Stimulated activated effector memory CD8-positive, alpha-beta T cell treated with anti-CD3 and anti-CD28 coated beads, Interleukin-12 subunit alpha, Interleukin-12 subunit beta, amount 100 ng/mL, for 72 hours (primary cell): ENCODE results near the gene ACOT2.

Experiments
- ATAC-seq: fragments of 150-1000 bp; cut with Tn5 transposase; 2 replicates; pipeline ENCODE4 v1.10.0; 2021
- DNase-seq, 2 donors: peaks; one replicate each; pipeline ENCODE4 v3.0.0; 2021 to 2022; ENCODE audit warnings: low spot score in 2 of 2
- H3K27ac Mint-ChIP-seq: one replicate; pipeline ENCODE4 v1.8.0; 2022; ENCODE audit warnings: mild to moderate bottlenecking, mixed read lengths
- H3K36me3 Mint-ChIP-seq: one replicate; pipeline ENCODE4 v1.8.0; 2022; ENCODE audit warnings: mild to moderate bottlenecking, mixed read lengths
- H3K4me1 Mint-ChIP-seq: one replicate; pipeline ENCODE4 v1.8.0; 2022; ENCODE audit warnings: mixed read lengths
- H3K4me3 Mint-ChIP-seq: one replicate; pipeline ENCODE4 v1.8.0; 2022; ENCODE audit warnings: mild to moderate bottlenecking, mixed read lengths
- H3K9me3 Mint-ChIP-seq: one replicate; pipeline ENCODE4 v1.8.0; 2022; ENCODE audit warnings: mixed read lengths

ACOT2 gene

DNA sequence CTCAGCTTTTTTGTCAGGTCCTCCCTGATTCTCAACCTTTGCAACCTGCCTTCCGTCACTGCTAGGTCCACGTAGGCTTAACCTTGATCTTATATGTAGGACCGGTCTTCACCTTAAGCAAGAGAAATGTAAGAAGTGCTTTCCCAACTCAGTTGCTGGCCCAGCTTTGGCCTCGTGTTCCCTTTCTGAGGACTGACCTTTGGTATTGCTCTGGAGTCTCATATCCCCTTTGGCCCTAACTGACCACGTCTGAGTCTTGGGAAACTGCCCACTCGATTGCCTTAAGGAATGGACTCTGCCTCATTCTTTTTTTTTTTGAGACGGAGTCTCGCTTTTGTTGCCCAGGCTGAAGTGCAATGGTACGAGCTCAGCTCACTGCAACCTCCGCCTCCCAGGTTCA lies 51.3 kb downstream of the ACOT2 start:
- H3K4me3 Mint-ChIP-seq, result no peak overlapping the region
- ATAC-seq (no peak), DNase-seq (no peak)
- no peaks in the 10 kb centered on the region for H3K36me3 Mint-ChIP-seq
- H3K27ac Mint-ChIP-seq, result no peak overlapping the region
- H3K4me1 Mint-ChIP-seq, result no peaks in the 10 kb centered on the region
- H3K9me3 Mint-ChIP-seq, result no peaks in the 10 kb centered on the region

DNA sequence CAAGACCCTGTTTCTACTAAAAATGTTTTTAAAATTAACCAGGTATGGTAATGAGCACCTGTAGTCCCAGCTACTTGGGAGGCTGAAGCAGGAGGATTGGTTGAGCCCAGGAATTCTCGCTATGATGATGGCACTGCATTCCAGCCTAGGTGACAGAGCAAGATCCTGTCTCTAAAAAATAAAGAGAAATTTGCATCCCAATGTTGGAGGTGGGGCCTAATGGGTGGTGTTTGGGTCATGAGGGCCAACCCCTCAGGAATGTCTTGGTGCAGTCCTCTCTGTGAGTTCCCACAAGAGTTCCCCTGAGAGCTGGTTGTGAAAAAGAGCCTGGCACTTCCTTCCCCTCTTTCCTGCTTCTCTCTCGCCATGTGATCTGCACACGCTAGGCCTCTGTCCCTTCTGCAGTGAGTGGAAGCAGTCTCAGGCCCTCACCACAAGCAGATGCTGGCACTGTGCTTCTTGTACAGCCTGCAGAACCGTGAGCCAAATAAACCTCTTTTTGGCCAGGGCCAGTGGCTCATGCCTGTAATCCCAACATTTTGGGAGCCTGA lies 54.6 kb downstream of the ACOT2 start:
- Mint-ChIP-seq H3K4me1 (peaks cover 6% of the 10 kb centered on the region), H3K9me3 (no peaks in the 10 kb centered on the region), H3K27ac (no peak overlapping the region), H3K4me3 (no peak overlapping the region), H3K36me3 (no peaks in the 10 kb centered on the region)
- DNase-seq (no peak), ATAC-seq (no peak)
